ENCODE measurements around the gene UNC79.

GRCh38 chr14:93686268-93686667 is 255.5 kb downstream of the UNC79 start:
- TF ChIP-seq, protein P1, sequence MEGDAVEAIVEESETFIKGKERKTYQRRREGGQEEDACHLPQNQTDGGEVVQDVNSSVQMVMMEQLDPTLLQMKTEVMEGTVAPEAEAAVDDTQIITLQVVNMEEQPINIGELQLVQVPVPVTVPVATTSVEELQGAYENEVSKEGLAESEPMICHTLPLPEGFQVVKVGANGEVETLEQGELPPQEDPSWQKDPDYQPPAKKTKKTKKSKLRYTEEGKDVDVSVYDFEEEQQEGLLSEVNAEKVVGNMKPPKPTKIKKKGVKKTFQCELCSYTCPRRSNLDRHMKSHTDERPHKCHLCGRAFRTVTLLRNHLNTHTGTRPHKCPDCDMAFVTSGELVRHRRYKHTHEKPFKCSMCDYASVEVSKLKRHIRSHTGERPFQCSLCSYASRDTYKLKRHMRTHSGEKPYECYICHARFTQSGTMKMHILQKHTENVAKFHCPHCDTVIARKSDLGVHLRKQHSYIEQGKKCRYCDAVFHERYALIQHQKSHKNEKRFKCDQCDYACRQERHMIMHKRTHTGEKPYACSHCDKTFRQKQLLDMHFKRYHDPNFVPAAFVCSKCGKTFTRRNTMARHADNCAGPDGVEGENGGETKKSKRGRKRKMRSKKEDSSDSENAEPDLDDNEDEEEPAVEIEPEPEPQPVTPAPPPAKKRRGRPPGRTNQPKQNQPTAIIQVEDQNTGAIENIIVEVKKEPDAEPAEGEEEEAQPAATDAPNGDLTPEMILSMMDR (tag by site-specific recombination; IDR thresholded peaks at IDR 0.05) = no peak
- no peak for TF ChIP-seq ZNF660 (tag by site-specific recombination; IDR thresholded peaks at IDR 0.05)
- no peak for TF ChIP-seq SP2 (tag by site-specific recombination; IDR thresholded peaks at IDR 0.05)
- TF ChIP-seq SP7 (tag by site-specific recombination; IDR thresholded peaks at IDR 0.05) = no peak
- no peak for TF ChIP-seq ZNF544 (tag by site-specific recombination; IDR thresholded peaks at IDR 0.05)
- no peak for TF ChIP-seq ZNF513 (tag by site-specific recombination; IDR thresholded peaks at IDR 0.05)
- TF ChIP-seq ZEB2 (tag by site-specific recombination; IDR thresholded peaks at IDR 0.05) = no peak
- no peak for TF ChIP-seq ZNF558 (tag by site-specific recombination; IDR thresholded peaks at IDR 0.05)

Measured in HEK293 (cell line).